ENCODE measurements around the gene VIL1. TPM values are rescaled to one million over a fixed set of nuclear protein-coding genes. Genes with fewer than 3 reads are reported as not detected.

Gene VIL1
- polyA plus RNA-seq, 1 donor (not counting 4 experiments of a cell fraction or from before 2014, with no cell fraction given): not detected

- FAIRE-seq (no peak), DNase-seq (ENCODE audit: low read depth, low spot score) (no peak)
- H3K27ac ChIP-seq (ENCODE audit: control insufficient read depth, insufficient read depth, low read length): no peak overlapping the region
- H3K36me3 ChIP-seq (ENCODE audit: control insufficient read depth in 2 of 2, extremely low read depth in 1 of 2, insufficient read depth in 2 of 2, low read length in 2 of 2): no peaks in the 10 kb centered on the region
- H3K79me2 ChIP-seq (ENCODE audit: control insufficient read depth, insufficient read depth, low read length): no peaks in the 10 kb centered on the region
- H4K20me1 ChIP-seq (ENCODE audit: control insufficient read depth, extremely low read depth, insufficient read depth, low read length): no peaks in the 10 kb centered on the region
- no peak overlapping the region for H3K9ac ChIP-seq (ENCODE audit: control insufficient read depth, extremely low read depth, insufficient read depth, low read length)
- no peaks in the 10 kb centered on the region for H3K4me1 ChIP-seq (ENCODE audit: control insufficient read depth, extremely low read depth, insufficient read depth, low read length)
- no peaks in the 10 kb centered on the region for H3K9me1 ChIP-seq (ENCODE audit: control insufficient read depth, extremely low read depth, insufficient read depth, low read length)
- no peak overlapping the region for H2AFZ ChIP-seq (ENCODE audit: control insufficient read depth, low read length)
- peaks cover 3% of the 10 kb centered on the region for H3K27me3 ChIP-seq (ENCODE audit: control insufficient read depth, extremely low read depth, insufficient read depth, low read length)
- no peaks in the 10 kb centered on the region for H3K9me3 ChIP-seq (ENCODE audit: control insufficient read depth, low read depth, low read length)
- H3K4me3 ChIP-seq (ENCODE audit: control insufficient read depth in 2 of 3, extremely low read depth in 1 of 3, insufficient read depth in 2 of 3, low read depth in 1 of 3, low read length in 3 of 3): no peak overlapping the region
- dilution Hi-C loops (cut with MboI; ENCODE audit: extremely low pct_ligation_motif_present, low sequenced_read_pairs): no loop called here
- H3K4me2 ChIP-seq (ENCODE audit: control insufficient read depth, extremely low read depth, insufficient read depth, low read depth, low read length): no peak overlapping the region
- TF ChIP-seq EZH2 (IDR thresholded peaks at IDR 0.05; ENCODE audit: low read length) (no peak), CTCF (optimal IDR thresholded peaks at IDR 0.05 in 1 of 3, IDR thresholded peaks at IDR 0.05 in 1 of 3, conservative IDR thresholded peaks at IDR 0.05 in 1 of 3; ENCODE audit: extremely low read depth in 1 of 3, insufficient read depth in 2 of 3, low read length in 3 of 3) (no peak)
Observed at GRCh38 chr2:218437969-218438368, 19.0 kb downstream of the VIL1 start.

- FAIRE-seq (no peak), DNase-seq (ENCODE audit: low read depth, low spot score) (no peak)
- no peaks in the 10 kb centered on the region for H3K4me1 ChIP-seq (ENCODE audit: control insufficient read depth, extremely low read depth, insufficient read depth, low read length)
- no peak overlapping the region for H3K9ac ChIP-seq (ENCODE audit: control insufficient read depth, extremely low read depth, insufficient read depth, low read length)
- H3K79me2 ChIP-seq (ENCODE audit: control insufficient read depth, insufficient read depth, low read length): no peaks in the 10 kb centered on the region
- no peaks in the 10 kb centered on the region for H3K9me1 ChIP-seq (ENCODE audit: control insufficient read depth, extremely low read depth, insufficient read depth, low read length)
- no peak overlapping the region for H2AFZ ChIP-seq (ENCODE audit: control insufficient read depth, low read length)
- H3K27me3 ChIP-seq (ENCODE audit: control insufficient read depth, extremely low read depth, insufficient read depth, low read length): peaks cover 3% of the 10 kb centered on the region
- H3K4me2 ChIP-seq (ENCODE audit: control insufficient read depth, extremely low read depth, insufficient read depth, low read depth, low read length): no peak overlapping the region
- dilution Hi-C loops (cut with MboI; ENCODE audit: extremely low pct_ligation_motif_present, low sequenced_read_pairs): no loop called here
- no peaks in the 10 kb centered on the region for H3K36me3 ChIP-seq (ENCODE audit: control insufficient read depth in 2 of 2, extremely low read depth in 1 of 2, insufficient read depth in 2 of 2, low read length in 2 of 2)
- no peaks in the 10 kb centered on the region for H3K9me3 ChIP-seq (ENCODE audit: control insufficient read depth, low read depth, low read length)
- H3K27ac ChIP-seq (ENCODE audit: control insufficient read depth, insufficient read depth, low read length): no peak overlapping the region
- no peak overlapping the region for H3K4me3 ChIP-seq (ENCODE audit: control insufficient read depth in 2 of 3, extremely low read depth in 1 of 3, insufficient read depth in 2 of 3, low read depth in 1 of 3, low read length in 3 of 3)
- TF ChIP-seq CTCF (optimal IDR thresholded peaks at IDR 0.05 in 1 of 3, IDR thresholded peaks at IDR 0.05 in 1 of 3, conservative IDR thresholded peaks at IDR 0.05 in 1 of 3; ENCODE audit: extremely low read depth in 1 of 3, insufficient read depth in 2 of 3, low read length in 3 of 3) (no peak), EZH2 (IDR thresholded peaks at IDR 0.05; ENCODE audit: low read length) (no peak)
- no peaks in the 10 kb centered on the region for H4K20me1 ChIP-seq (ENCODE audit: control insufficient read depth, extremely low read depth, insufficient read depth, low read length)
Observed at GRCh38 chr2:218438596-218438995, 19.7 kb downstream of the VIL1 start.
